SK-N-SH (cell line): ENCODE data around the gene CDH4.

Source experiments
- CTCF ChIP-seq: fragments of 200-600 bp; sonication (generic); IDR thresholded peaks from 2 replicates; pipeline ENCODE4 v1.6.1; 2017; ENCODE audit warnings: antibody characterized with exemption, mild to moderate bottlenecking, moderate library complexity
- MXI1 ChIP-seq: IDR thresholded peaks from 2 replicates; pipeline ENCODE4 v1.6.1; 2012; ENCODE audit warnings: mild to moderate bottlenecking, low read depth, low read length, improper control_type of control experiment
- NFIC ChIP-seq: IDR thresholded peaks from 2 replicates; pipeline ENCODE4 v1.4.0; 2012; ENCODE audit warnings: borderline replicate concordance
- RAD21 ChIP-seq: IDR thresholded peaks from 2 replicates; pipeline ENCODE4 v1.6.1; 2012; ENCODE audit warnings: mild to moderate bottlenecking, low read length

GRCh38 chr20:61802721-61803311 is 550.8 kb downstream of the CDH4 start:
- no peak for TF ChIP-seq CTCF
- no peak for TF ChIP-seq MXI1
- no peak for TF ChIP-seq NFIC
- no peak for TF ChIP-seq RAD21
